Posterior cingulate gyrus (tissue), 11 donors: ENCODE measurements around the gene SYNE1.
"Not testable (repeated sequence)": the region's sequence is repeated elsewhere in the genome, so short reads cannot be mapped to it uniquely, and the experiment has no call there.

ENCODE experiments used
- DNase-seq, 10 donors: peaks; one replicate each; pipeline versions ENCODE4 v3.0.0 to v3.0.0-alpha.2; 2020 to 2021; ENCODE audit warnings: mixed read lengths in 3 of 10
- intact Hi-C: fragments of 100-400 bp; cut with DNase I; formaldehyde crosslinking; loops from one replicate; pipeline ENCODE4 v1.15.1; 2023

Gene SYNE1

GRCh38 chr6:152571943-152572337, 65.2 kb downstream of the SYNE1 start:
- intact Hi-C loops, result no loop called here
- DNase-seq, result no peak

- intact Hi-C loops, result no loop called here
- DNase-seq, result no peak
These were observed 66.1 kb downstream of the SYNE1 start for GRCh38 chr6:152571089-152571488.

- no peak for DNase-seq
- intact Hi-C loops, result no loop called here
These were observed 70.9 kb downstream of the SYNE1 start for GRCh38 chr6:152566103-152566875.

GRCh38 chr6:152563177-152563576, 74.0 kb downstream of the SYNE1 start:
- DNase-seq, result no peak
- intact Hi-C loops, result no loop called here

- DNase-seq, intact Hi-C loops: not testable (repeated sequence)
These were observed 78.4 kb downstream of the SYNE1 start for GRCh38 chr6:152558798-152559197.

- intact Hi-C loops, result no loop called here
- no peak for DNase-seq
These were observed 79.7 kb downstream of the SYNE1 start for GRCh38 chr6:152557502-152557901.

- DNase-seq, result no peak
- intact Hi-C loops, result no loop called here
These were observed 82.3 kb downstream of the SYNE1 start for GRCh38 chr6:152554851-152555250.

- DNase-seq, result peak; percentile 11 to 89 (median 37)
- intact Hi-C loops, result no loop called here
These were observed 84.4 kb downstream of the SYNE1 start for GRCh38 chr6:152552616-152553209.

- intact Hi-C loops, result no loop called here
- DNase-seq, result no peak
These were observed 93.6 kb downstream of the SYNE1 start for GRCh38 chr6:152543519-152543918.

- DNase-seq, result no peak
- intact Hi-C loops, result no loop called here
These were observed 96.8 kb downstream of the SYNE1 start for GRCh38 chr6:152540381-152540780.

- DNase-seq, result no peak
- intact Hi-C loops, result no loop called here
These were observed 102.6 kb downstream of the SYNE1 start for GRCh38 chr6:152534541-152534940.

GRCh38 chr6:152532556-152533422, 104.4 kb downstream of the SYNE1 start:
- no peak for DNase-seq
- intact Hi-C loops, result no loop called here

- no peak for DNase-seq
- intact Hi-C loops, result no loop called here
These were observed 105.5 kb downstream of the SYNE1 start for GRCh38 chr6:152531659-152532058.

GRCh38 chr6:152529369-152529768, 107.8 kb downstream of the SYNE1 start:
- intact Hi-C loops, result no loop called here
- DNase-seq, result no peak

GRCh38 chr6:152514120-152514519, 123.0 kb downstream of the SYNE1 start:
- intact Hi-C loops, DNase-seq: not testable (repeated sequence)

- DNase-seq, result no peak
- intact Hi-C loops, result no loop called here
These were observed 127.2 kb downstream of the SYNE1 start for GRCh38 chr6:152509916-152510315.

GRCh38 chr6:152508477-152508876, 128.7 kb downstream of the SYNE1 start:
- DNase-seq, result no peak

GRCh38 chr6:152503546-152503945, 133.6 kb downstream of the SYNE1 start:
- no peak for DNase-seq
- intact Hi-C loops, result no loop called here

More at GRCh38 chr6:152508477-152508876, 128.7 kb downstream of the SYNE1 start:
- intact Hi-C loops, result no loop called here

- intact Hi-C loops, result no loop called here
- no peak for DNase-seq
These were observed 134.6 kb downstream of the SYNE1 start for GRCh38 chr6:152502421-152503188.

GRCh38 chr6:152499931-152500330, 137.2 kb downstream of the SYNE1 start:
- intact Hi-C loops, result no loop called here
- no peak for DNase-seq

- no peak for DNase-seq
- intact Hi-C loops, result no loop called here
These were observed 140.4 kb downstream of the SYNE1 start for GRCh38 chr6:152496731-152497130.
